ENCODE results near the gene CDK2AP2.

DNA sequence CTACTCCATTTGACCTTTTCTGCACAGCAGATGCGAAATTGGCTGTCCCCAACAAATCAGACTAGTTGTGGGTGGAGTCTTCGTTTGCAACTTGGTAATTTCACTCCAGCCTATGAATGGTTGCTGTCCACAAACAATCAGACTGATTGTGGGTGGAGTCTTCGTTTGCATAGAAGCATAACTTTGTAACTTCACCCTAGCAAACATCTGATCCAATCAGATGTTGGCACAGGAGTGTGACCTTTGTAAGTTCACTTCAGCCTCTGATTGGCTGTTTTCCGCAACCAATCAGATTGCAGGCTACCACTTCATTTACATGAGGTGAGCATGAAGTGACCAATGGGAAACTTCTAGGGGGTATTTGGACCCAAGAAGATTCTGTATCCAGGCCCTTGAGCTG, 31.6 kb upstream of the CDK2AP2 start:
- TF ChIP-seq CTCF (IDR thresholded peaks at IDR 0.05; ENCODE audit: control extremely low read depth in 1 of 3, insufficient read depth in 1 of 3, low read depth in 1 of 3, low read length in 3 of 3) = no peak
- TF ChIP-seq YY1 (IDR thresholded peaks at IDR 0.05; ENCODE audit: low read depth, low read length) = no peak
- TF ChIP-seq TCF12 (IDR thresholded peaks at IDR 0.05; ENCODE audit: low read depth, low read length) = no peak
- no peak for TF ChIP-seq POLR2A (IDR thresholded peaks at IDR 0.05; ENCODE audit: control extremely low read depth in 1 of 2, low read depth in 2 of 2, low read length in 2 of 2)
- TF ChIP-seq RAD21 (IDR thresholded peaks at IDR 0.05 in 1 of 2, conservative IDR thresholded peaks at IDR 0.05 in 1 of 2; ENCODE audit: low read depth in 2 of 2, low read length in 2 of 2) = no peak
